ENCODE results near the gene DCLRE1C.
A peak's percentile ranks its signal among the peaks of the same experiment; 100 is the strongest.
"Not testable (repeated sequence)": the region's sequence is repeated elsewhere in the genome, so short reads cannot be mapped to it uniquely, and the experiment has no call there.

The DCLRE1C gene

GRCh38 chr10:14880229-14880628, 73.7 kb downstream of the DCLRE1C start:
- no peak for DNase-seq (ENCODE audit: low read depth)

DNA sequence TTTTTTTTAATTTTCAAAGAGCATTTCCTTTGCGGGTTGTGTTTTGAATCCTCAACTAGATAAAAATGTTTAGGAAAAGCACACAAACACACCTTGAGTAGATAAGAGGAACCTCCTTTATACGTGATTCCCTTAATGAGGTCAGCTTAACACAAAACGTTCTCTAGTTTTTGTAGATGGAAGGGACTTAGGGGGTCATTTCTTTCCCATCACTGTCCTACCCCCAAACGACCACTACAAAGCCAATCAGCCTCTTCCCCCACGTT, 74.0 kb downstream of the DCLRE1C start:
- DNase-seq (ENCODE audit: low read depth), result no peak

DNA sequence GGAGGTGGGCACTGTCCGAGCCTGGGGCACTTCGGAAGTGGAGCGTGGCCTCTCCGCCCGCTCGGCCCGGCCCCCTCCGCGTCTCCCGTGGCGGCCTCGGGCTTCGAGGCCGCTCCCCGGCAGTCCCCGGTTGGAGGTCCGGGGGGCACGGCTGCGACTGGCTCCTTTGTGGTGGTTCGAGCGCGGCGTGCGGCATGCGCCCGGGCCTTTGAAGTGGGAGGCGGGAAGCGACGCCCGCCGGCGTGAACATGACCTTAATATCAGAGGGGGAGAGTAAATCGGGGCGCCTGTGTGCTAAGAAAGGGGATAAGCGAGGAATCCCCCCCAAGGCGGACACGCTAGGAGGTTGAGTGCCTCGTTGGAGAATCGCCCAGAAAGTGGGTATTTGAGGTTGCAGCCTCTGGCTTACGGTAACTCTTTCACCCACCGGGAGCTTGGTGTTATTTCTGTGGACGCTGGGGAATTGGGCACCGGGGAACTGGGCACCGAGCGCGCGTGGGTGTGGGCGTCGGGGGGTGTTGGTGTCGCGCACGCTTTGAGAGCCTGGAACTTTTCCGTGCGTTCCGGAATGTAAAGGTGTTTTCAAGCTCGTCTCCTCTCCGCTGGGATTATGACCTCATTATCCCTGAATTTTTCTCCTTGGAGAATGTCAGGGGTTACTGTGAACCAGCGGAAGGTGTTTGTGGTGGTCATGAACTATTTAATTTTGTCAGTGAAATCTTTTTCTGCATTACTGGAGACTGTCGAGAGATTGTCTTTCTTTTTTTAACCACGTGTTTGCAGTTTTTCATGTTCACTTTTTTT, 74.6 kb downstream of the DCLRE1C start:
- peak; percentile 2 for DNase-seq (ENCODE audit: low read depth)

GRCh38 chr10:14878266-14879123, 75.4 kb downstream of the DCLRE1C start, which contains the start of gene SUV39H2:
Gene SUV39H2, plus strand, starts transcription at chr10:14878866. Its CDS starts 23 bp downstream, at chr10:14878889.
- peak; percentile 95 for DNase-seq (ENCODE audit: low read depth)

DNA sequence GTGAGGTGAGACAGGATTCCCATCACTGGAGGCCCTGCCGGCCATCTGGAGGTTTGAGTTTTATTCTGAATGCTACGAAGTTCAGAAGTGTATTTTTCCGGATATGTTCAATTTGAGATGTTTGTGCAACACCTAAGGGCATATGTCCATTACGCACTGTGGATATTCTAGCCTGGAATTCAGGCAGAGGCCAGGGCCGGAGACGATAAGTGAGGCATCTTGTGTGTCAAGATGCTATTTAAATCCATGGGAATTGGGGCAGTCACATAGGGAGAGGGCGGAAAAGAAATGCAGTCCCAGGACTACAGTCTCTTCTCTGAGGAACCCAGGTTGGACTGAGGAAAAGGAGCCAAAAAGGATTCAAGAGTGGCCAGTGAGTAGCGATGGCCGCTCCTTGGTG, 77.1 kb downstream of the DCLRE1C start:
- DNase-seq (ENCODE audit: low read depth), result no peak

DNA sequence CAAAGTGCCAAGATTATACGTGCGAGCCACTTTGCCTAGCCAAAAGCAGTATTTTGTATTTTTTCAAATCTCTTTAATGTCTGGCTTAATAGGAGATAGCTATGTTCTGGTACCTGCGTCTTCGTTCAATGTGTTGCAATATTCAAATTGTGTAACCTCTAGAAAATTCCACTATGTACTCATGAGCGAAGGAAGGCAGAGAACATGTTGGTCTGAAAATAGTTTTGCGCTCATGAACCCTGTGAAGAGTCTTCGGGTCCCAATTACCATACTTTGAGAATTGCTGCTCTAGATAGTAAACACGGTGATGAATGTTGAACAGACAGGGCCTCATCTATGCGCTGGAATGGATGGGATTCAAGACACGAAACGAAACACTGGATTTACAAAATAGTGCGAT, 78.0 kb downstream of the DCLRE1C start:
- DNase-seq (ENCODE audit: low read depth), result no peak

- peak; percentile 10 for DNase-seq (ENCODE audit: low read depth)
These were observed 80.7 kb downstream of the DCLRE1C start for GRCh38 chr10:14873090-14873760.

DNA sequence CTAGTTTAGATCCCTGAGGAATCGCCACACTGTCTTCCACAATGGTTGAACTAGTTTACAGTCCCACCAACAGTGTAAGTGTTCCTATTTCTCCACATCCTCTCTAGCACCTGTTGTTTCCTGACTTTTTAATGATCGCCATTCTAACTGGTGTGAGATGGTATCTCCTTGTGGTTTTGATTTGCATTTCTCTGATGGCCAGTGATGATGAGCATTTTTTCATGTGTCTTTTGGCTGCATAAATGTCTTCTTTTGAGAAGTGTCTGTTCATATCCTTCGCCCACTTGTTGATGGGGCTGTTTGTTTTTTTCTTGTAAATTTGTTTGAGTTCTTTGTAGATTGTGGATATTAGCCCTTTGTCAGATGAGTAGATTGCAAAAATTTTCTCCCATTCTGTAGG, 89.0 kb downstream of the DCLRE1C start:
- DNase-seq (ENCODE audit: low read depth), result not testable (repeated sequence)

GRCh38 chr10:14864466-14864865, 89.4 kb downstream of the DCLRE1C start:
- not testable (repeated sequence) for DNase-seq (ENCODE audit: low read depth)

- no peak for DNase-seq (ENCODE audit: low read depth)
These were observed 93.1 kb downstream of the DCLRE1C start for GRCh38 chr10:14860791-14861190.

- no peak for DNase-seq (ENCODE audit: low read depth)
These were observed 94.1 kb downstream of the DCLRE1C start for GRCh38 chr10:14859775-14860174.

DNA sequence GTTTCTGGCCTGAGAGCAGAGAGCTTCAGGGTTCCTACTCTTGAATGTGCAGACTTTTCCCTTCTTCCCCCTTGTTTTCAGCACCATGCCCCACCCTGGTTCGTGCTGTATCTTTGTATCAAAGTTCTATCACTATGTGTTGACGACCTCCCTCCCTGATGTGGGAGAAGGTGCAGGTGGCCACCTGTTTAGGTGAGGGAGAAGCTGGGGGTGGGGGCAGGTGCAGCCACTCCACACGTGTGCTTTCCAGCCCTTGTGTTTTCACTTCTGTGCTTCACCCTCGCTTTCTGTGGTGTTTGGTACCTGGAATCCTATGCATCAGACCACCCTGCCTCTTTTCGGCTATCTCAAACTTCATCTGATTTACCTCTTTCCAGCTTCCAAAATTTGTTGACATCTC, 94.9 kb downstream of the DCLRE1C start:
- DNase-seq (ENCODE audit: low read depth), result no peak

DNA sequence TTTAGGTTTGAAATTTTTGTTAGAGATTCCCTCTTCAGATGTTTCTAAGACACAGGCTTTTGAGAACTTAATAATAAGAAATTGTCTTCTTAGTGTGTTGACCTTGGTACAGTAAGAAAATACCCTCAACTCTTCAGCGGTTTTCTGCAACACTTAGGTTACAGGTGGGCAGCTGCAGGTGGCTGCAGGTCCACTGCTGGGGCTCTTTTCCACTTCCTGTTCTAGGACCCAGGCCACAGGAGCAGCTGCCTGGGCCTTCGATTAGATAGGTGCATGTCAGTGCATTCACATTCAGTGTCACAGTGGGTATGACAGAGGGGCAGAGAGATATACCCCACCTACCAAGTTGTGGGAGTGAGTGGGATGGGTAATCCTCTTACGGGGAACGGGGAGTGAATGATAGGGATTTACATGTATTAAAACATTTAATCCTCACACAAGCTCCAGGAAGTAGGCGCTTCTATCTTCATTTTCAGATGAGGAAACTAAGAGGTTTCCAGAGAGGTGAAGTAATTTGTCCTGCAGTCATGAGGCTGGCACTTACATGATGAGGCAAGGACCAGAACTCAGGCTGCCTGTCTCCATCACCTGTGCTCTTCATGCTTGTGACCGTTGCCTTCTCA, 95.4 kb downstream of the DCLRE1C start:
- no peak for DNase-seq (ENCODE audit: low read depth)

GRCh38 chr10:14855453-14855852, 98.4 kb downstream of the DCLRE1C start:
- DNase-seq (ENCODE audit: low read depth), result no peak

DNA sequence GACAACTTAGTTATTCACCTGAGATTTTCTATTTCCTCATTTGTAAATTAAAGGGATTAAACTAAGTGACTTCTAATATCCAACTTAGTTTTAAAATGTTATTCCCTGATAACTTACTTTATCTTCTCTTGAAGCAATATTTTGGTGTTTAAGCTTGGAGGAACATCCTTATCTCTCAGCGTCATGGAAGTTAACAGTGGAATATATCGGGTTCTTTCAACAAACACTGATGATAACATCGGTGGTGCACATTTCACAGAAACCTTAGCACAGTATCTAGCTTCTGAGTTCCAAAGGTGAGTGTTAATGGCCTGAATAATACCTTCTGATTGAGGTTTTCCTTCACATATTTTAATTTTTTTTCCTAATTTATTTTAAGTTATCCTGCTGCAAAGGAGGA, 101.7 kb downstream of the DCLRE1C start:
- no peak for DNase-seq (ENCODE audit: low read depth)

Data from fibroblast of gingiva (primary cell).